Mesendoderm (in vitro differentiated cells): ENCODE results near the gene KCNK1.

Experiments used
- DNase-seq: peaks from one replicate; pipeline ENCODE4 v3.0.0; 2013
- H2AK5ac ChIP-seq: 2 replicates; pipeline ENCODE4 v1.6.1; 2013; ENCODE audit warnings: low read length, inconsistent platforms
- H2BK120ac ChIP-seq: 2 replicates; pipeline ENCODE4 v1.6.1; 2013; ENCODE audit warnings: low read depth, mild to moderate bottlenecking, low read length, moderate library complexity, mixed read lengths
- H2BK15ac ChIP-seq: replicated peaks from 2 replicates; pipeline ENCODE4 v1.6.1; 2013; ENCODE audit warnings: low read depth, mild to moderate bottlenecking, moderate library complexity
- H2BK5ac ChIP-seq: 2 replicates; pipeline ENCODE4 v1.6.1; 2013; ENCODE audit warnings: low read length, inconsistent platforms
- H3K18ac ChIP-seq: 2 replicates; pipeline ENCODE4 v1.6.1; 2013; ENCODE audit warnings: mild to moderate bottlenecking, low read length, mixed read lengths
- H3K23ac ChIP-seq: one replicate; pipeline ENCODE4 v1.6.1; 2013; ENCODE audit warnings: low read length
- H3K27ac ChIP-seq: 2 replicates; pipeline ENCODE4 v1.5.1; 2013; ENCODE audit warnings: low read depth, mild to moderate bottlenecking, inconsistent platforms, low read length, moderate library complexity
- H3K27me3 ChIP-seq: 2 replicates; pipeline ENCODE4 v1.6.1; 2013; ENCODE audit warnings: low read length, control low read depth, mild to moderate bottlenecking, inconsistent platforms; ENCODE audit not compliant: insufficient read depth, poor library complexity
- H3K36me3 ChIP-seq: 2 replicates; pipeline ENCODE4 v1.6.1; 2013; ENCODE audit warnings: low read length, inconsistent platforms; ENCODE audit not compliant: control insufficient read depth, insufficient read depth
- H3K4ac ChIP-seq: one replicate; pipeline ENCODE4 v1.6.1; 2013; ENCODE audit warnings: low read depth, mild to moderate bottlenecking, low read length, moderate library complexity
- H3K4me1 ChIP-seq: 2 replicates; pipeline ENCODE4 v1.6.1; 2013; ENCODE audit warnings: low read depth, low read length, inconsistent platforms; ENCODE audit not compliant: control insufficient read depth
- H3K4me2 ChIP-seq: 2 replicates; pipeline ENCODE4 v1.6.1; 2013; ENCODE audit warnings: low read length
- H3K4me3 ChIP-seq: 2 replicates; pipeline ENCODE4 v1.5.1; 2013; ENCODE audit warnings: mild to moderate bottlenecking, low read length
- H3K56ac ChIP-seq: one replicate; pipeline ENCODE4 v1.6.1; 2013; ENCODE audit warnings: low read length
- H3K79me1 ChIP-seq: 2 replicates; pipeline ENCODE4 v1.6.1; 2013; ENCODE audit warnings: low read length, inconsistent platforms
- H3K79me2 ChIP-seq: 2 replicates; pipeline ENCODE4 v1.6.1; 2013; ENCODE audit warnings: mild to moderate bottlenecking, low read length; ENCODE audit not compliant: control insufficient read depth, insufficient read depth
- H3K9ac ChIP-seq: 2 replicates; pipeline ENCODE4 v1.6.1; 2013; ENCODE audit warnings: low read length, inconsistent platforms
- H4K5ac ChIP-seq: one replicate; pipeline ENCODE4 v1.6.1; 2013; ENCODE audit warnings: low read length
- H4K8ac ChIP-seq: one replicate; pipeline ENCODE4 v1.6.1; 2013; ENCODE audit warnings: low read depth, mild to moderate bottlenecking, control low read depth, low read length, moderate library complexity
- WGBS: extraction: QIAGEN DNeasy Blood & Tissue Kit; methylation state at CpG from one replicate; pipeline ENCODE4 v1.1.7; 2013; ENCODE audit warnings: low lambda C conversion rate, missing lambda C conversion rate; ENCODE audit not compliant: insufficient coverage; ENCODE audit errors: extremely low coverage; 5-methylcytosine and 5-hydroxymethylcytosine counted together

Gene KCNK1

GRCh38 chr1:233661376-233662159, 47.7 kb downstream of the KCNK1 start:
- Histone ChIP-seq H3K27ac (no peak overlapping the region), H3K4me2 (no peak overlapping the region), H2BK15ac (no peak overlapping the region), H3K4ac (no peak overlapping the region), H3K23ac (no peak overlapping the region), H3K79me2 (no peaks in the 10 kb centered on the region), H3K4me1 (no peaks in the 10 kb centered on the region), H4K8ac (no peak overlapping the region), H3K9ac (no peak overlapping the region), H4K5ac (no peak overlapping the region), H3K56ac (no peak overlapping the region), H3K4me3 (no peak overlapping the region), H3K79me1 (peaks cover 1% of the 10 kb centered on the region), H2BK5ac (no peak overlapping the region), H3K18ac (no peak overlapping the region), H2AK5ac (no peak overlapping the region), H3K27me3 (no peaks in the 10 kb centered on the region), H3K36me3 (no peaks in the 10 kb centered on the region), H2BK120ac (no peak overlapping the region)
- no CpG with 5 or more reads among the region's 11 CpGs for WGBS
- no peak for DNase-seq

GRCh38 chr1:233662575-233663304, 48.8 kb downstream of the KCNK1 start:
- Histone ChIP-seq H3K79me2 (no peaks in the 10 kb centered on the region), H3K18ac (no peak overlapping the region), H3K4ac (no peak overlapping the region), H3K27ac (no peak overlapping the region), H3K9ac (no peak overlapping the region), H3K36me3 (no peaks in the 10 kb centered on the region), H3K23ac (no peak overlapping the region), H2BK120ac (no peak overlapping the region), H3K79me1 (peaks cover 1% of the 10 kb centered on the region), H4K8ac (no peak overlapping the region), H3K56ac (no peak overlapping the region), H3K4me2 (no peak overlapping the region), H3K4me3 (no peak overlapping the region), H4K5ac (no peak overlapping the region), H3K27me3 (no peaks in the 10 kb centered on the region), H2BK15ac (no peak overlapping the region), H2AK5ac (no peak overlapping the region), H2BK5ac (no peak overlapping the region), H3K4me1 (no peaks in the 10 kb centered on the region)
- WGBS, result no CpG with 5 or more reads among the region's 8 CpGs
- no peak for DNase-seq

- H3K23ac ChIP-seq, result no peak overlapping the region
- no peak overlapping the region for H3K56ac ChIP-seq
- no CpG with 5 or more reads among the region's 5 CpGs for WGBS
- no peak overlapping the region for H2AK5ac ChIP-seq
- H3K4me1 ChIP-seq, result no peaks in the 10 kb centered on the region
- no peak overlapping the region for H2BK5ac ChIP-seq
- H4K8ac ChIP-seq, result no peak overlapping the region
- H3K18ac ChIP-seq, result no peak overlapping the region
- DNase-seq, result no peak
- no peak overlapping the region for H3K4me3 ChIP-seq
- peaks cover 1% of the 10 kb centered on the region for H3K79me1 ChIP-seq
- no peak overlapping the region for H2BK15ac ChIP-seq
- H4K5ac ChIP-seq, result no peak overlapping the region
- H3K79me2 ChIP-seq, result no peaks in the 10 kb centered on the region
- no peaks in the 10 kb centered on the region for H3K36me3 ChIP-seq
- no peak overlapping the region for H3K27ac ChIP-seq
- no peak overlapping the region for H3K4me2 ChIP-seq
- no peak overlapping the region for H3K4ac ChIP-seq
- H3K27me3 ChIP-seq, result no peaks in the 10 kb centered on the region
- no peak overlapping the region for H3K9ac ChIP-seq
- no peak overlapping the region for H2BK120ac ChIP-seq
Measured at GRCh38 chr1:233664253-233664652, 50.3 kb downstream of the KCNK1 start.

- Histone ChIP-seq H2BK15ac (no peak overlapping the region), H3K27me3 (no peaks in the 10 kb centered on the region), H3K4me2 (no peak overlapping the region), H3K23ac (no peak overlapping the region), H3K79me2 (no peaks in the 10 kb centered on the region), H3K4me3 (no peak overlapping the region), H3K36me3 (no peaks in the 10 kb centered on the region), H3K4me1 (no peaks in the 10 kb centered on the region), H2AK5ac (no peak overlapping the region), H3K27ac (no peak overlapping the region), H3K79me1 (no peaks in the 10 kb centered on the region), H3K18ac (no peak overlapping the region), H2BK120ac (no peak overlapping the region), H2BK5ac (no peak overlapping the region), H3K4ac (no peak overlapping the region), H3K9ac (no peak overlapping the region), H3K56ac (no peak overlapping the region), H4K8ac (no peak overlapping the region), H4K5ac (no peak overlapping the region)
- no CpG with 5 or more reads among the region's 5 CpGs for WGBS
- no peak for DNase-seq
Measured at GRCh38 chr1:233664804-233665574, 51.1 kb downstream of the KCNK1 start.

- Histone ChIP-seq H3K4me3 (no peak overlapping the region), H2BK15ac (no peak overlapping the region), H4K5ac (no peak overlapping the region), H3K18ac (no peak overlapping the region), H2AK5ac (no peak overlapping the region), H3K36me3 (no peaks in the 10 kb centered on the region), H4K8ac (no peak overlapping the region), H3K4ac (no peak overlapping the region), H2BK5ac (no peak overlapping the region), H2BK120ac (no peak overlapping the region), H3K79me1 (no peaks in the 10 kb centered on the region), H3K4me1 (no peaks in the 10 kb centered on the region), H3K9ac (no peak overlapping the region), H3K56ac (no peak overlapping the region), H3K27me3 (no peaks in the 10 kb centered on the region), H3K27ac (no peak overlapping the region), H3K79me2 (no peaks in the 10 kb centered on the region), H3K23ac (no peak overlapping the region), H3K4me2 (no peak overlapping the region)
- no peak for DNase-seq
- no CpG with 5 or more reads among the region's 7 CpGs for WGBS
Measured at GRCh38 chr1:233665575-233666270, 51.8 kb downstream of the KCNK1 start.
